Measurements from ENCODE around the gene TGIF1. TPM values are rescaled to one million over a fixed set of nuclear protein-coding genes. Genes with fewer than 3 reads are reported as not detected.

The TGIF1 gene
- total RNA-seq, 2 experiments from 2014 or later = 40.9 to 69.0 TPM

- TF ChIP-seq EZH2phosphoT487 (IDR thresholded peaks at IDR 0.05; ENCODE audit: borderline replicate concordance, low read depth, low read length) = no peak
- TF ChIP-seq, protein P1, sequence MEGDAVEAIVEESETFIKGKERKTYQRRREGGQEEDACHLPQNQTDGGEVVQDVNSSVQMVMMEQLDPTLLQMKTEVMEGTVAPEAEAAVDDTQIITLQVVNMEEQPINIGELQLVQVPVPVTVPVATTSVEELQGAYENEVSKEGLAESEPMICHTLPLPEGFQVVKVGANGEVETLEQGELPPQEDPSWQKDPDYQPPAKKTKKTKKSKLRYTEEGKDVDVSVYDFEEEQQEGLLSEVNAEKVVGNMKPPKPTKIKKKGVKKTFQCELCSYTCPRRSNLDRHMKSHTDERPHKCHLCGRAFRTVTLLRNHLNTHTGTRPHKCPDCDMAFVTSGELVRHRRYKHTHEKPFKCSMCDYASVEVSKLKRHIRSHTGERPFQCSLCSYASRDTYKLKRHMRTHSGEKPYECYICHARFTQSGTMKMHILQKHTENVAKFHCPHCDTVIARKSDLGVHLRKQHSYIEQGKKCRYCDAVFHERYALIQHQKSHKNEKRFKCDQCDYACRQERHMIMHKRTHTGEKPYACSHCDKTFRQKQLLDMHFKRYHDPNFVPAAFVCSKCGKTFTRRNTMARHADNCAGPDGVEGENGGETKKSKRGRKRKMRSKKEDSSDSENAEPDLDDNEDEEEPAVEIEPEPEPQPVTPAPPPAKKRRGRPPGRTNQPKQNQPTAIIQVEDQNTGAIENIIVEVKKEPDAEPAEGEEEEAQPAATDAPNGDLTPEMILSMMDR (conservative IDR thresholded peaks at IDR 0.05; ENCODE audit: low read length) = no peak
- no TSS peak for BruUV-seq (replicated peaks)
- Histone ChIP-seq H3K4me1 (ENCODE audit: insufficient read depth, low read length, poor library complexity, severe bottlenecking) (peaks cover 45% of the 10 kb centered on the region), H4K20me1 (ENCODE audit: insufficient read depth, low read length) (peaks cover 13% of the 10 kb centered on the region; the same call in 1 of the 2 replicates), H3K27ac (ENCODE audit: low read depth, low read length, poor library complexity, severe bottlenecking) (peak overlapping the region; percentile 72), H3K79me2 (ENCODE audit: insufficient read depth, low read depth, low read length) (peaks cover 85% of the 10 kb centered on the region), H3K4me2 (ENCODE audit: low read length) (peak overlapping the region; percentile 84), H3K4me3 (ENCODE audit: low read depth, low read length, poor library complexity, severe bottlenecking) (peak overlapping the region; percentile 88), H3K9me2 (ENCODE audit: insufficient read depth, low read length) (no peaks in the 10 kb centered on the region), H2AFZ (ENCODE audit: low read length) (no peak overlapping the region), H3K9me3 (ENCODE audit: low read length) (no peaks in the 10 kb centered on the region), H3K36me3 (ENCODE audit: insufficient read depth, low read length) (peaks cover 44% of the 10 kb centered on the region)
- ChIA-PET POLR2A (interaction anchor here (0.6 to 6.2 kb wide), 18 partner anchors 9 to 781 kb away, joined by 3 to 29 read pairs (median 5); no protein-coding TSS in a partner anchor), CTCF (ENCODE audit: unreplicated experiment) (interaction anchor here (0.6 to 1.3 kb wide), 6 partner anchors 12 to 168 kb away, joined by 3 to 6 read pairs (median 3); no protein-coding TSS in a partner anchor)
- intact Hi-C loops (cut with micrococcal nuclease; ENCODE audit: unreplicated experiment) = loop anchor here (1.0 kb wide), 1 partner anchor 172 kb away; no protein-coding TSS in a partner anchor
- DNase-seq (ENCODE audit: low spot score) = peak; percentile 45
These were observed 3.8 kb downstream of the TGIF1 start for GRCh38 chr18:3453540-3454364.

GRCh38 chr18:3454365-3455089 lies 4.6 kb downstream of the TGIF1 start:
- Histone ChIP-seq H3K4me1 (ENCODE audit: insufficient read depth, low read length, poor library complexity, severe bottlenecking) (peaks cover 48% of the 10 kb centered on the region), H3K9me2 (ENCODE audit: insufficient read depth, low read length) (no peaks in the 10 kb centered on the region), H3K4me3 (ENCODE audit: low read depth, low read length, poor library complexity, severe bottlenecking) (peak overlapping the region; percentile 88), H3K27ac (ENCODE audit: low read depth, low read length, poor library complexity, severe bottlenecking) (peak overlapping the region; percentile 72), H3K4me2 (ENCODE audit: low read length) (peak overlapping the region; percentile 84), H3K9me3 (ENCODE audit: low read length) (no peaks in the 10 kb centered on the region; the same call in 1 of the 2 replicates), H2AFZ (ENCODE audit: low read length) (no peak overlapping the region), H3K79me2 (ENCODE audit: insufficient read depth, low read depth, low read length) (peaks cover 91% of the 10 kb centered on the region), H3K36me3 (ENCODE audit: insufficient read depth, low read length) (peaks cover 52% of the 10 kb centered on the region), H4K20me1 (ENCODE audit: insufficient read depth, low read length) (peaks cover 13% of the 10 kb centered on the region; the same call in 1 of the 2 replicates)
- BruUV-seq (replicated peaks) = no TSS peak
- TF ChIP-seq, protein P1 (conservative IDR thresholded peaks at IDR 0.05; ENCODE audit: low read length) = peak; percentile 98
- no peak for TF ChIP-seq EZH2phosphoT487 (IDR thresholded peaks at IDR 0.05; ENCODE audit: borderline replicate concordance, low read depth, low read length)
- POLR2A ChIA-PET = interaction anchor here (0.6 to 6.2 kb wide), 20 partner anchors 9 to 370 kb away, joined by 3 to 29 read pairs (median 4); no protein-coding TSS in a partner anchor
- intact Hi-C loops (cut with micrococcal nuclease; ENCODE audit: unreplicated experiment) = loop anchor here (1.0 kb wide), 1 partner anchor 173 kb away; no protein-coding TSS in a partner anchor
- peak; percentile 61 for DNase-seq (ENCODE audit: low spot score)
- CTCF ChIA-PET (ENCODE audit: unreplicated experiment) = interaction anchor here (0.6 to 1.3 kb wide), 7 partner anchors 11 to 212 kb away, joined by 3 to 6 read pairs (median 3); no protein-coding TSS in a partner anchor
